BJ (cell line): ENCODE results near the gene GLA. TPM values are rescaled to one million over a fixed set of nuclear protein-coding genes. Genes with fewer than 3 reads are reported as not detected.

Experiments used
- CTCF ChIA-PET: fragments of 350-600 bp; formaldehyde crosslinking; extraction: SDS; loops from one replicate; lab custom pipeline; 2021; ENCODE audit warnings: antibody characterized with exemption, inconsistent platforms; lab: Yijun Ruan, JAX
- POLR2A ChIA-PET: fragments of 300-600 bp; sonication (Branson Sonifier 250); formaldehyde crosslinking; extraction: SDS; loops from one replicate; lab custom pipeline; 2021; ENCODE audit warnings: antibody characterized with exemption; lab: Charles Lee
- DNase-seq: peaks from one replicate; pipeline ENCODE4 v3.0.0-alpha.2; 2011; ENCODE audit warnings: low read depth
- H3K27me3 ChIP-seq: 2 replicates; pipeline ENCODE4 v1.6.0; 2011; ENCODE audit warnings: low read length; ENCODE audit not compliant: control insufficient read depth, insufficient read depth
- H3K36me3 ChIP-seq: 2 replicates; pipeline ENCODE4 v1.5.1; 2011; ENCODE audit warnings: low read length; ENCODE audit not compliant: control insufficient read depth, insufficient read depth
- H3K4me3 ChIP-seq: 2 replicates; pipeline ENCODE4 v1.5.1; 2011; ENCODE audit warnings: low read depth, mild to moderate bottlenecking, control low read depth, low read length
- CTCF ChIP-seq: IDR thresholded peaks from 2 replicates; pipeline ENCODE4 v1.5.1; 2011; ENCODE audit warnings: low read depth, mild to moderate bottlenecking, control low read depth, inconsistent platforms, low read length, moderate library complexity; ENCODE audit not compliant: insufficient read depth
- polyA plus RNA-seq: library from polyadenylated mRNA; depleted of rRNA; stranded (reverse); fragments of >200 nt; gene quantifications from 2 replicates; pipeline ENCODE4 v1.2.3, GENCODE V29; 2011

The GLA gene
- polyA plus RNA-seq, 1 experiment, result 29.2 TPM

GRCh38 chrX:101411984-101412383, 4.3 kb upstream of the GLA start:
- no peak for DNase-seq
- TF ChIP-seq CTCF, result no peak
- ChIA-PET POLR2A (no interaction called here), CTCF (no interaction called here)
- Histone ChIP-seq H3K36me3 (no peaks in the 10 kb centered on the region; the same call in 1 of the 2 replicates), H3K4me3 (no peak overlapping the region), H3K27me3 (no peaks in the 10 kb centered on the region)

- Histone ChIP-seq H3K36me3 (no peaks in the 10 kb centered on the region; the same call in 1 of the 2 replicates), H3K4me3 (no peak overlapping the region), H3K27me3 (no peaks in the 10 kb centered on the region)
- ChIA-PET POLR2A (no interaction called here), CTCF (no interaction called here)
- no peak for DNase-seq
- TF ChIP-seq CTCF, result no peak
Observed at GRCh38 chrX:101410461-101410860, 2.7 kb upstream of the GLA start.

GRCh38 chrX:101409043-101409442, 1.3 kb upstream of the GLA start:
- Histone ChIP-seq H3K4me3 (peak overlapping the region; percentile 65), H3K27me3 (no peaks in the 10 kb centered on the region), H3K36me3 (no peaks in the 10 kb centered on the region; the same call in 1 of the 2 replicates)
- ChIA-PET POLR2A (interaction anchor here (0.6 kb wide), 2 partner anchors 73 to 202 kb away, joined by 3 to 8 read pairs; no protein-coding TSS in a partner anchor), CTCF (no interaction called here)
- DNase-seq, result no peak
- TF ChIP-seq CTCF, result no peak

DNA sequence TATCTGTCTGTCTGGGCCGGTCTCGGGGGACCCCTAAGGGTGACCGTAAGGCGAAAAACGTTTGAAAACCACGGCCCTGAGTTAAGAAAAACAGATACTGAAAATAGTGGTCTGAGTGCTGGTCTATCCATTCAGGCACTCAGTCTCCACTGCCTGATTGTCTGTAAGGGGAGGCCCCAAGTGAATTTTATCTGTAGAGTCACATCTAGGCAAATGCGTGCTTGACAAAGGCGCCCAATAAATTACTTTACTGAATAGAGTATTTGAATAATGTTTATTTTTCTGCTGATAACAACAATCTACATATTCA, 762 bp upstream of the GLA start:
- Histone ChIP-seq H3K4me3 (peak overlapping the region; percentile 65), H3K36me3 (no peaks in the 10 kb centered on the region; the same call in 1 of the 2 replicates), H3K27me3 (no peaks in the 10 kb centered on the region)
- no peak for TF ChIP-seq CTCF
- DNase-seq, result no peak
- CTCF ChIA-PET, result no interaction called here
- POLR2A ChIA-PET, result no interaction called here

GRCh38 chrX:101407167-101407747, 468 bp downstream of the GLA start:
- POLR2A ChIA-PET, result interaction anchor here (0.7 kb wide), 1 partner anchor 248 kb away, joined by 7 read pairs; no protein-coding TSS in a partner anchor
- peak overlapping the region; percentile 70 for H3K4me3 ChIP-seq
- no peaks in the 10 kb centered on the region; the same call in 1 of the 2 replicates for H3K36me3 ChIP-seq
- H3K27me3 ChIP-seq, result no peaks in the 10 kb centered on the region
- CTCF ChIA-PET, result interaction anchor here (1.0 kb wide), 1 partner anchor 16 kb away, joined by 3 read pairs; the partner anchor contains the start of gene RPL36A
- no peak for DNase-seq
- no peak for TF ChIP-seq CTCF
